Mucosa of gallbladder (tissue), 1 donor: ENCODE results near the gene TMEM212. TPM values are rescaled to one million over a fixed set of nuclear protein-coding genes. Genes with fewer than 3 reads are reported as not detected.
A peak's percentile ranks its signal among the peaks of the same experiment; 100 is the strongest.

Source experiments
- DNase-seq: peaks from one replicate; pipeline ENCODE4 v3.0.0-alpha.2; 2020; ENCODE audit warnings: low spot score
- total RNA-seq: library from RNA; stranded (reverse); gene quantifications from one replicate; pipeline ENCODE4 v1.2.1, GENCODE V29; 2021
- donor health status: DM: no; HTN: no; CAD: no.

Gene TMEM212
- total RNA-seq, 1 donor from 2014 or later = not detected

DNA sequence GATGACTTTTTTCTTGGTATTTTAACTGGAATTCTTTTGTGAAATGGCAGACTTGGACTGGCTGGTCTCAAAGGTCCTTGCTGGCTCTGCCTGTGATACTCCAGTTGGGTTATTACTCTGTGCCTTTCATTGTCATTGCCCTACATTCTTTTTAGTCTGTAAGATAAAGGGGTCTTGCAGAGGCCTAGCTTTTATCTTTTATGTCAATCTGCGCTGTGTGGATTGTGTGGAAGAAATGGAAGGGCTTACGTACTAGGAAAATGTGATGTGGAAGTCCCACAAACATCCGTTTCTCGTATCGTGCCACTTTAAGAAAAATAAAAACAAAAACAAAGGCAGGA, 8.7 kb upstream of the TMEM212 start:
- no peak for DNase-seq

DNA sequence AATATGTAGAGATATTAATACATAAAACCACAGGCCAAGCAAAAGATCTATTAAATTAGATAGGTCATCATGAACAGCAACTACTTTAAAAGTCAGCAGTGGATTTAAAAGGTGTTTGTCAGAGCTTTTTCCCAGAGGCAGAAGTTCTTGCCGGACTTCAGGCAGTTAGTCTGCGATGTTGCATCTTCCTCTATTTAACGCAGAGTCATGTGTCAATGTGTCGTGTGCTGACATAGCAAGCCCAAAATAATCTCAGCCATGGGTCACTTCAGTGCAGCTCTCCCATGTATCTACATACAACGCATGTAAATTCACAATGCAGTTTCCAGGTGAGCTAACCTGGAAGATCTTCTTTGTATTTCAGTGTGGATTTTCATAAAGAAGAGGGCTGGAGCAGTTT, 8.0 kb upstream of the TMEM212 start:
- no peak for DNase-seq

DNA sequence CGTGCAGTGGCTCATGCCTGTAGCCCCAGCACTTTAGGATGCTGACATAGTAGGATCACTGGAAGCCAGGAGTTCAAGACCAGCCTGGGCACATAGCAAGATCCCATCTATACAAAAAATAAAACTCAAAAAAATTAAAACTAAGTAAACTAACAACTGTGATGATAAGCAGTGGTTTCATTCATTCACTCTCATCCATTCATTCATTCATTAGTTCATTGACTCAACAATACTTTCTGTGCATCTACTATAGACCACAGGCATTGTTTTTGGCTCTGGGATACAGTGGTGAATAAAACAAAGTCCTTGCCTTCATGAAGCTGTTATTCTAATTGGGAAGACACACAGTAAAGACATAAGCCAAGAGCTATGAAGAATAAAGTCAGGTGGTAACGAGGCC, 7.5 kb upstream of the TMEM212 start:
- DNase-seq = no peak

DNA sequence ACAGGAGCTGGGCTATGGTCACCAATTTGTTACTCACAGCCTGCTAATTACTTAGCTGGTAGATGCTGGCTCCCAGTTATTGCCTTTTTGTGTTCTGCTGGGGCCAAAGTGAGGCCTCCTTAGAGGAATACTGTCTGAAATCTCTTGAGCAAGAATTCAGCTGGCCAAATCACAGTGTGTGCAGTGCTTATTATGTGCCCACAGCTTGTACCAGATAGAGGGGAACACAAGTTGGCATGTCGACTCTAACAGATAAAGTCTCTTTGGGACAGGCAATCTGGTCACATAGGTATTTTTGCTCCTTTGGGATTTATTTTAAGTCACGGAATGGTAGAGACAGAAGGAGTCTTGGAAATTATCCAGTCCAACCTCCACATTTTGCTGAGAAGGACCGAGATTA, 6.3 kb upstream of the TMEM212 start:
- DNase-seq = no peak

DNA sequence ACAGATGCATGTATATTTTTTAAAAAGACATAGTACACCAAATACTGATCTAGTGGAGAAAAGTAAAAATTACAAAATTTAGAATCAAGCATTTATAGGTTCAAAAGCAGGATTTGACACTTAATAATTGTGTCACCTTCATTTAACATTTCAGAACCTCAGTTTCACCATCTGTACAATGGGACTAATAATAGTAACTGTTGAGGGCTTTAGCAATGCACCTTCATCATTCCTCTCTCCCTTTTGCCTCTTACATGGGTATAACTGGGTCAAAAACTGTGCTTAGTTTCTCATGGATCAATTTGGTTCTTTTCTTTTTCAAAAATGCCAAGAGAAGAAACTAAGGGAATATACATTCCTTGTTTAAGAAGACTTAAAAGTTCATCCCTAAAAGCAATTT, 5.5 kb upstream of the TMEM212 start:
- DNase-seq = no peak

GRCh38 chr3:171838218-171838720, 4.9 kb upstream of the TMEM212 start:
- DNase-seq = peak; percentile 49

DNA sequence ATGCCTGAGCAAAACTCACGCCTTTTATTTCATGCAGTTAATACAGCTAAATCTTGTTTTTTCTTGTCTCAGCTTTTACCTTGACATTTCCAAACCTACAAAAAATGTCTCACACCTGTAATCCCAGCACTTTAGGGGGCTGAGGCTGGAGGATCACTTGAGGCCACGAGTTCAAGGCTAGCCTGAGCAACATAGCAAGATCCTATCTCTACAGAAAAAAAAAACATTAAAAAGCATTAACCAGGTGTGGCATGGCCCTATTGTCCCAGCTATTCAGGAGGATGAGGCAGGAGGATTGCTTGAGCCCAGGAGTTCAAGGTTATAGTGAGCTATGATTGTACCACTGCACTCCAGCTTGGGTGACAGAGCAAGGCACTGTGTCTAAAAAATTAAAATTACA, 3.9 kb upstream of the TMEM212 start:
- DNase-seq = no peak

DNA sequence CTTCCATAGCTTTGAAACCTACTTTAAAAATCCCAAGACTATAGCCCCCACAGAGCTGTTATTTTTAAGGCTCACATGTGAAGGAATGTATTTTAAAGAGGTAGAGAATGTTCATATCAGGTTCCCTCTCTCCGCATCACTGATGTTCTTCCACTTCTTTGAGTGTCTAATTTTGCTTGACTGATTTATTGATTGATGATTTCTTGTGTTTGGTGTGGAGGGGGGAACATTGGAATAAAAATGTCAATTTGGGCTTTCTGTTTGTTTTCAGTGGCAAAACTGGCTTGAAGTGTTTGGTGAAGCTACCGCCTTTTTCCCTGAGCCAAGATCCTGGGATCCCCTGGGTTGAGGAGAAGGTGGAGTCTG, 2.7 kb upstream of the TMEM212 start:
- DNase-seq = no peak

- no peak for DNase-seq
Measured at GRCh38 chr3:171840811-171841619, 2.1 kb upstream of the TMEM212 start.

DNA sequence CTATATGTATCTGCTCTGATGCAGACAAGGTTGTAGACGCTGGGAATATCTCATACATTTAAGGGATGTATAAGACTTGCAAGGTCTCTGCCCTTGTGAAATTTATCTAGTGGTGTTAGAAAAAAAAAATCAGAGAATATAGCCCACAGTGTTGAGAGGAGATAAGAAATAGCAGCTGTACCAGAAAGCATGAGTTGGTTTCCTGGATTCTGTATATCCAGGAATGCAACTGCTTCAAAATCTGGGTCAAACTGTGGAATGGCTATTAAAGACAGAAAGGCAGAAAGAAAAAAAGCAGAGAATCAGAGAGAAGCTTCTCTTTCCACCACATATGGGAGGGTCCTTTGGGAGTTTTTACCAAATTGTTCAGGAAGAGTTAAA, 1.5 kb upstream of the TMEM212 start:
- DNase-seq = no peak

DNA sequence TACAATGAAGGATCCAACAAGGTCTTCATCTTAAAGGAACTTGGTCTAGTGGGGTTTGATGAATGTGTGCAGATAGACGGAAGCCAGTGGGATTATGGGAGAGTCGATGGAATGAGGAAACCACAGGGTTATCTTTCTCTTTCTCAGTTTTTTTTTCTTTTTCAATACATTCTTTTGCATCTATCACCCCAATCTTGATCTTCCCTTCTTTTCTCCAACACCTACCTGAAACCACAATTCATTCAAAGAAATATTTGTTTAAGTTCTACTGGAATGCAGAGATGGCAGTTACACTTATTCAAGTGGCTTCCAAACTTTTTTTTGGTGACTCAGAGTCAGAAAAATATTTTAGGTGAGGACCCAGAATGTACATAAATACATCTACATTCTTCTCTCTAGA, 1.7 kb downstream of the TMEM212 start:
- DNase-seq = no peak

GRCh38 chr3:171845481-171846284, 2.5 kb downstream of the TMEM212 start:
- DNase-seq = no peak

DNA sequence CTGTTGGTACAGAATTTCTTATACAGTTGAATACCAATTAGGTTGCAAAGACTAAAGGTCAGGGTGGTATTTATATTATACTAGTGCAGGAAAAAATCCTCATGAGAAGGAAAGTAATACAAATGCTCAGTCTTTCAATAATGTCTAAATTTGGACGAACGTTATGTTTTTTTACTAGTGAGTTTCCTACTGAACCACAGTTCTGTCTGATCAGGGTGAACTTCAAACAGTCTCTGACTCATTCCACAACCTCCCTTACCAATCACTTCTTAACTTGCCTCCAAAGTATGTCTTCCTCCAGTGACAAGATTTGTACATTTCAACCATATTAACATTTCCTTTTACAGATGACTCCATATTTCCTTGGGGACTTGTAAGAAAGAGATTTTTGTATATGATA, 3.4 kb downstream of the TMEM212 start:
- no peak for DNase-seq

DNA sequence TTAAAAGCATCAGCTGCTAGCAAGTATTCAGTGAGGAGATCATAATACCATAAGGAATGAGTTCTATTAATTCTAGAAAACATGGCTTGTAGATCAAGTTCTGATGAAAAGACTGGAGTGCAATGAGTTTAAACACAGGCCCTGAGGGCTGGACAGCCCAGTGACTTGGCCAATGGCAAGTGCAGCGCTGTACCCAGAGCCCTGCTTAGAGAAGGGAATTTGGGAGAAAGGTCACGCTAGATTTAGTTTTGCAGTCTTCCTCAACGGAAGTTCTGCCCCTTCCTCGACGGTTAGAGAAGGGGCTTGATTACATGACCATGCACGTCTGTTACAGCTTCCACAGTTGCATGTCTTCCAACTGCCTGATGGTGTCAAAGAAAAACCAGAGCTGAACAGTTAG, 4.0 kb downstream of the TMEM212 start:
- DNase-seq = no peak

DNA sequence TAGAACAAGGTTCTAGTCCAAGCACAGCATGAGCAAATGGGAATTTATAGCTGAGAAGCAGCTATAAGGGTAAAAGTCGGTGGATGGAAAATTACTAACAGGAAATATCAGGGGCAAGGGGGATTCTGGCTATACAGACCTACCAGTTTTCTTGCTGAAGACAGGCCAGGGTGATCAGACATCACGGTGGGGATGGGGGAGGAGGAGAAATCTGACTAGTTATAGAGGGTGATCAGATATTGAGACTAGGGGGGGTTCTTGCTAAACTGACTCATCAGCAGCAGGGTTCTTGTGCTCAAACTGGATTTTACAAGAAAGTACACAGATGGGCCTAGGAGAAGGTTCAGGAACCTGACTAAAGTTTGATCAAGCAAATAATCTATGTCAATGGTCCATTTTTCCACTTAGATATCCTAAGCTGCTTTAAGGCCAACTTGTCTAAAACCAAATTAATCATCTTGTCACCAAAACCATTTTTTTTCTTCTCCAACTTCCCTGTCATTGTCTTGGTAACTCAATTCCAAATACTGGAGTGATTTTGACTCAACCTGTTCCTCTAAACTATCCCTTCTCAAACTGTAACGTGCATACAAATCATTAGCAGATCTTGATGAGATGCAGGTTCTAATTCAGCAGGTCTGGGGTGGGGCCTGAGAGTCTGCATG, 4.6 kb downstream of the TMEM212 start:
- DNase-seq = no peak

DNA sequence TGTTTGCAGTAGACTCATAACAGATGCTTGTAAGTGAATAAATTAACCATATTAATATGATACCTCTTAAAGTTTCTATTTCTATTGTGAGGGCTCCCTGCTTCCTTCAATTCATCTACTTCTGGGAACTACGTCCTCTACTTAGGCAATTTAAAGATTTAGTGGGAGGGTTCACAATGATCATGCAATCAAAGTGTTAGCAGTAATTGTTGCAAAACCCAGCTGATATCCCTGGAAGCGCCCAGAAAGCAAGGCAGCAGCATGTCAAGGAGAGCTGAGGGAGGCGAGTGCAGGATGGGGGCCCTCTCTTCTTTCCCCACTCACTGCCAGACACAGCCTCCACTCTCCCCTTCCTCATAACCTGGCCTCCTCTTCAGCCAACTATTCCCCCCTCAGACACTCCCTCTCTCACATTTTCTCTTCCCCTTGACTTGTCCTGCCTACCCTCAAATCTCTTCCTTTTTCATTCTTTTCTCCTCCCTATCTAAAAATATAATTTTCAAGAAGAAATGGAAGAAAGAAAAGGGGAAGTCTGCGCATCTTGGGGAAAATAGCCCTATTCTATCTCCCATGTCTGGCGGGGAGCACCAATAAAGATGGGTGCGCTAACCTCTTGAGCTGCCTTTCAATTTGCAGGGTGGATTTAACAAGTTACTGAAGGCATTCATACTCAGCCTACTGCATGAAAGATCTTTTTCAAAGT, 6.6 kb downstream of the TMEM212 start:
- no peak for DNase-seq

- no peak for DNase-seq
Measured at GRCh38 chr3:171850320-171850959, 7.3 kb downstream of the TMEM212 start.

DNA sequence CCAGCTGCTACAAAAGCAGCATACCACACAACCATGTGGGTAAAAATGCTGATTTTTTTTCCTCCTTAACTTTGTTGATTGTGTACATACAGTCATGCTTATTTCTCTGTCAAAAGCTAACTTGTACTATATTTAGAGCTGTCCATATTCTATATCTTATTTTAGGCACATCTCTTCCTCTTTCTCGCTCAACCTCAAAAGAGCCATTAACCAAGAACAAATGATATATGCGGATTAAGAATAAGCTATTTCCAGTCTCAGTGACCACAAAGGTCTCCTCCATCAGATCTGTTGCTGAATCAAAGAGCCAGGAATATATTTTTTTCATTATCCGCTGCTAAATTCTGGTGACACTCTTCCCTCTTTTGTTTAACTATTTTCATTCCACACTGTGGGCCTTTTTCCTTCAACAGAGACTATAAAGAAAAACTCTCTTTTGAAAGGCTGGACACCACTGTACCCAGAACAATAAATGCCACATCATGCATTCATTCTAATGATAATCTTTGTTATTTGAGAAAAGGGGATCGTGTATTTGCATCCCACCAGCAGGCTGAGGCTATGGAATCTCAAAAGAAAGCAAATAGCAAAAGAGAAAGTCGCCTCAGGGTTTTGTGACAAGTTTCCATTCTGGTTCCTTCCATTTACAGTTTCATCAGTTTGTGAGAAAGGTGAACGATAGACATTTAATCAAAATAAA, 8.0 kb downstream of the TMEM212 start:
- no peak for DNase-seq

GRCh38 chr3:171851660-171852058, 8.5 kb downstream of the TMEM212 start:
- no peak for DNase-seq

DNA sequence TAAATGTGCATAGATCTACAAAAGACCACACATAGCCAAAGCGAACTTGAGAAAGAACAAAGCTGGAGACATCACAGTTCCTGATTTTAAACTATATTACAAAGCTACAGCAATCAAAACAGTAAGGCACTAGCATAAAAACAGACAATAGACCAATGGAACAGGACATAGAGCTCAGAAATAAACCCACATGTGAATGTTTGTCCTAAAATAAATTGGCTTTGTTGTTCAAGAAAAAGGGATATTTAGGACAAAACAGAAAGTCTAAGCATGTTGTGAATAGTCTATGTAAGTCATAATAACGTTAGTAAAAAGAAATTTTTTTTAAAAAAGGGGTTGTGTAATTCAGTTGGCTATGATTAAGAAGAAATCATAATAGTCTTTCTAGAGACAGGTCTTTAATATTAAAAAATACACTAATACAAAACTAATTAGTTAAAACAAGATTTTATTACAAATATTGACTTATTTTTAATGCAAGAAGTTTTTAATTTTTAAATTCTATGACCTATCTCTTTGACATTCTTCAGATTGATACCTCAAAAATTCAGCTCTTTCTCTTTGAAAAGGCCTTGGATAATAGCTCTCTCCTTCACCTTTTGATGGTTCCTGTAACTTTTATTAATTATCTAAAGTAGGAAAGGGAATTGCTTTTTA, 11.6 kb downstream of the TMEM212 start:
- no peak for DNase-seq
